ENCODE data around the gene IRAK1BP1. TPM values are rescaled to one million over a fixed set of nuclear protein-coding genes. Genes with fewer than 3 reads are reported as not detected.
"Not testable (repeated sequence)": the region's sequence is repeated elsewhere in the genome, so short reads cannot be mapped to it uniquely, and the experiment has no call there.

The IRAK1BP1 gene
- total RNA-seq, 4 donors from 2014 or later: 1.6 to 3.7 (median 2.9) TPM; not detected in 1

- intact Hi-C loops (cut with DNase I; ENCODE audit: low total_unique reads): no loop called here
These were observed 2.4 kb upstream of the IRAK1BP1 start for GRCh38 chr6:78864957-78865356.

GRCh38 chr6:78867020-78867369 is 356 bp upstream of the IRAK1BP1 start:
- TF ChIP-seq EP300 (IDR thresholded peaks at IDR 0.05; ENCODE audit: low read depth): no peak
- no peak for TF ChIP-seq POLR2A (IDR thresholded peaks at IDR 0.05)
- no peak for TF ChIP-seq POLR2AphosphoS5 (IDR thresholded peaks at IDR 0.05)
- no peak for TF ChIP-seq CTCF (IDR thresholded peaks at IDR 0.05)
- intact Hi-C loops (cut with DNase I; ENCODE audit: low total_unique reads) (no loop called here), in situ Hi-C loops (cut with MboI; ENCODE audit: low pct_ligation_motif_present in 1 of 4, low pct_unique_long_range_greater_than_20kb in 1 of 4, low sequenced_read_pairs in 3 of 4) (no loop called here)
- Histone ChIP-seq H3K4me3 (peak overlapping the region; percentile 67 to 94 (median 78)), H3K27ac (peak overlapping the region; percentile 71 to 85 (median 80)), H3K4me1 (peaks cover 0 to 20% (median 3%) of the 10 kb centered on the region in 4 donors), H3K36me3 (no peaks in the 10 kb centered on the region), H3K9me3 (no peaks in the 10 kb centered on the region), H3K27me3 (no peaks in the 10 kb centered on the region)
- DNase-seq: no peak
- 1 to 4% methylated on average over 12 to 13 of the region's 13 CpGs for WGBS, 2 donors (ENCODE audit: low coverage in 1 of 2)

More at GRCh38 chr6:78864957-78865356, 2.4 kb upstream of the IRAK1BP1 start:
- H3K36me3 ChIP-seq: no peaks in the 10 kb centered on the region
- H3K9me3 ChIP-seq: no peaks in the 10 kb centered on the region
- H3K4me1 ChIP-seq: peaks cover 0 to 20% (median 3%) of the 10 kb centered on the region in 4 donors
- DNase-seq: no peak
- 89 to 92% methylated on average over 5 of the region's 5 CpGs for WGBS, 2 donors (ENCODE audit: low coverage in 1 of 2)
- no peak overlapping the region for H3K4me3 ChIP-seq
- no peak for TF ChIP-seq POLR2A (IDR thresholded peaks at IDR 0.05)
- no peak for TF ChIP-seq POLR2AphosphoS5 (IDR thresholded peaks at IDR 0.05)
- TF ChIP-seq EP300 (IDR thresholded peaks at IDR 0.05; ENCODE audit: low read depth): no peak
- TF ChIP-seq CTCF (IDR thresholded peaks at IDR 0.05): no peak
- H3K27ac ChIP-seq: no peak overlapping the region
- in situ Hi-C loops (cut with MboI; ENCODE audit: low pct_ligation_motif_present in 1 of 4, low pct_unique_long_range_greater_than_20kb in 1 of 4, low sequenced_read_pairs in 3 of 4): no loop called here
- no peaks in the 10 kb centered on the region for H3K27me3 ChIP-seq

GRCh38 chr6:78868116-78868515 is 765 bp downstream of the IRAK1BP1 start:
- intact Hi-C loops (cut with DNase I; ENCODE audit: low total_unique reads): no loop called here
- no peak for DNase-seq
- TF ChIP-seq POLR2A (IDR thresholded peaks at IDR 0.05): no peak
- Histone ChIP-seq H3K36me3 (no peaks in the 10 kb centered on the region), H3K9me3 (no peaks in the 10 kb centered on the region), H3K27me3 (no peaks in the 10 kb centered on the region), H3K4me1 (peaks cover 0 to 20% (median 3%) of the 10 kb centered on the region in 4 donors), H3K4me3 (peak overlapping the region; percentile 67 to 94 (median 78)), H3K27ac (peak overlapping the region; percentile 71 to 85 (median 80))
- in situ Hi-C loops (cut with MboI; ENCODE audit: low pct_ligation_motif_present in 1 of 4, low pct_unique_long_range_greater_than_20kb in 1 of 4, low sequenced_read_pairs in 3 of 4): no loop called here
- WGBS, 2 donors (ENCODE audit: low coverage in 1 of 2): 19 to 31% methylated on average over 8 of the region's 8 CpGs

GRCh38 chr6:78875505-78875904 is 8.2 kb downstream of the IRAK1BP1 start:
- H3K9me3 ChIP-seq: no peaks in the 10 kb centered on the region
- TF ChIP-seq POLR2AphosphoS5 (IDR thresholded peaks at IDR 0.05) (no peak), CTCF (IDR thresholded peaks at IDR 0.05) (no peak), POLR2A (IDR thresholded peaks at IDR 0.05) (no peak), EP300 (IDR thresholded peaks at IDR 0.05; ENCODE audit: low read depth) (no peak)
- intact Hi-C loops (cut with DNase I; ENCODE audit: low total_unique reads): loop anchor here (5.0 kb wide), 1 partner anchor 657 kb away; no protein-coding TSS in a partner anchor
- H3K4me1 ChIP-seq: no peaks in the 10 kb centered on the region
- no peak for DNase-seq
- H3K27ac ChIP-seq: no peak overlapping the region
- no peaks in the 10 kb centered on the region for H3K27me3 ChIP-seq
- no peak overlapping the region for H3K4me3 ChIP-seq
- in situ Hi-C loops (cut with MboI; ENCODE audit: low pct_ligation_motif_present in 1 of 4, low pct_unique_long_range_greater_than_20kb in 1 of 4, low sequenced_read_pairs in 3 of 4): no loop called here
- H3K36me3 ChIP-seq: no peaks in the 10 kb centered on the region
- WGBS, 2 donors (ENCODE audit: low coverage in 1 of 2): 84 to 93% methylated on average over 3 of the region's 3 CpGs

- Histone ChIP-seq H3K4me1 (no peaks in the 10 kb centered on the region), H3K36me3 (no peaks in the 10 kb centered on the region), H3K27me3 (no peaks in the 10 kb centered on the region), H3K9me3 (no peaks in the 10 kb centered on the region), H3K27ac (no peak overlapping the region), H3K4me3 (no peak overlapping the region)
- intact Hi-C loops (cut with DNase I; ENCODE audit: low total_unique reads) (no loop called here), in situ Hi-C loops (cut with MboI; ENCODE audit: low pct_ligation_motif_present in 1 of 4, low pct_unique_long_range_greater_than_20kb in 1 of 4, low sequenced_read_pairs in 3 of 4) (no loop called here)
- no peak for DNase-seq
- TF ChIP-seq POLR2A (IDR thresholded peaks at IDR 0.05) (no peak), POLR2AphosphoS5 (IDR thresholded peaks at IDR 0.05) (no peak), EP300 (IDR thresholded peaks at IDR 0.05; ENCODE audit: low read depth) (no peak), CTCF (IDR thresholded peaks at IDR 0.05) (no peak)
- 93 to 98% methylated on average over 5 of the region's 5 CpGs for WGBS, 2 donors (ENCODE audit: low coverage in 1 of 2)
These were observed 16.3 kb downstream of the IRAK1BP1 start for GRCh38 chr6:78883651-78884050.

GRCh38 chr6:78889901-78890300 is 22.6 kb downstream of the IRAK1BP1 start:
- DNase-seq; H3K9me3 ChIP-seq; H3K4me1 ChIP-seq; H3K27ac ChIP-seq; intact Hi-C loops (cut with DNase I; ENCODE audit: low total_unique reads); H3K36me3 ChIP-seq; H3K4me3 ChIP-seq; H3K27me3 ChIP-seq; in situ Hi-C loops (cut with MboI; ENCODE audit: low pct_ligation_motif_present in 1 of 4, low pct_unique_long_range_greater_than_20kb in 1 of 4, low sequenced_read_pairs in 3 of 4): not testable (repeated sequence)
- 91 to 95% methylated on average over 5 of the region's 5 CpGs for WGBS, 2 donors (ENCODE audit: low coverage in 1 of 2)

Data from transverse colon (tissue), 4 donors.